HepG2 (cell line): ENCODE measurements around the gene PIKFYVE. TPM values are rescaled to one million over a fixed set of nuclear protein-coding genes. Genes with fewer than 3 reads are reported as not detected.
A peak's percentile ranks its signal among the peaks of the same experiment; 100 is the strongest.

Experiments used
- ATAC-seq: fragments of 200-7000 bp; cut with Tn5 transposase; 3 replicates; pipeline ENCODE4 v1.9.1; 2020; ENCODE audit warnings: mild to moderate bottlenecking, moderate library complexity
- BruUV-seq: library from RNA; stranded (reverse); fragments of 400-500 nt; replicated peaks from 2 replicates; lab custom pipeline; 2021; lab: Mats Ljungman, UMichigan
- CTCF ChIA-PET: fragments of 300-600 bp; formaldehyde crosslinking; extraction: SDS; loops from one replicate; lab custom pipeline; 2021; ENCODE audit warnings: low total read pairs, inconsistent platforms, low intra/inter-chr PET ratio; lab: Yijun Ruan, JAX
- POLR2A ChIA-PET: fragments of 350-600 bp; sonication (Branson Sonifier 250); formaldehyde crosslinking; loops from one replicate; lab custom pipeline; 2020; ENCODE audit warnings: antibody characterized with exemption, inconsistent platforms; lab: Yijun Ruan, JAX
- DNase-seq: peaks from one replicate; pipeline ENCODE4 v3.0.0-alpha.2; 2015; ENCODE audit warnings: low spot score
- FAIRE-seq: peaks from 3 replicates; lab custom pipeline; 2011; peaks lifted over from hg19 to GRCh38; lab: Jason Lieb, UNC
- H2AFZ ChIP-seq: one replicate; pipeline ENCODE4 v1.6.1; 2011; ENCODE audit warnings: low read length, inconsistent platforms
- H3K27ac ChIP-seq: fragments of 300-600 bp; 3 replicates; pipeline ENCODE4 v1.8.0; 2011; ENCODE audit warnings: mixed run types, mild to moderate bottlenecking, mixed read lengths, low read length, inconsistent platforms; ENCODE audit not compliant: insufficient read depth; ENCODE audit errors: extremely low read length
- H3K27me3 ChIP-seq, 2 experiments: fragments of 200-600 bp in 1 of 2; 2 replicates in 1 of 2; 3 replicates in 1 of 2; pipeline versions ENCODE4 v1.6.0 to v1.8.0; 2011; ENCODE audit warnings: low read length in 2 of 2, mild to moderate bottlenecking in 2 of 2, moderate library complexity in 2 of 2, inconsistent platforms in 1 of 2; ENCODE audit not compliant: insufficient read depth in 2 of 2, control insufficient read depth in 1 of 2
- H3K36me3 ChIP-seq, 2 experiments: fragments of 200-600 bp in 1 of 2; replicated peaks in 1 of 2; 2 replicates in 1 of 2; 3 replicates in 1 of 2; pipeline versions ENCODE4 v1.5.1 to v1.8.0; 2011; ENCODE audit warnings: low read length in 2 of 2, inconsistent platforms in 1 of 2; ENCODE audit not compliant: insufficient read depth in 2 of 2, control insufficient read depth in 1 of 2
- H3K4me1 ChIP-seq: 2 replicates; pipeline ENCODE4 v1.5.1; 2012; ENCODE audit warnings: low read length, inconsistent platforms; ENCODE audit not compliant: insufficient read depth
- H3K4me2 ChIP-seq: 2 replicates; pipeline ENCODE4 v1.6.0; 2011; ENCODE audit warnings: low read depth, low read length, inconsistent platforms
- H3K4me3 ChIP-seq, 3 experiments: fragments of 200-600 bp in 1 of 3; sonication (generic), shearing (Covaris generic) in 1 of 3; replicated peaks in 1 of 3; 2 replicates each; pipeline ENCODE4 v1.5.1; 2011 to 2016; ENCODE audit warnings: low read length in 3 of 3, inconsistent platforms in 2 of 3, low read depth in 2 of 3, mild to moderate bottlenecking in 2 of 3, control low read depth in 1 of 3, mixed read lengths in 1 of 3; ENCODE audit not compliant: insufficient read depth in 1 of 3
- H3K79me2 ChIP-seq: one replicate; pipeline ENCODE4 v1.6.1; 2011; ENCODE audit warnings: low read length, inconsistent platforms; ENCODE audit not compliant: insufficient read depth
- H3K9ac ChIP-seq: 2 replicates; pipeline ENCODE4 v1.6.0; 2011; ENCODE audit warnings: mild to moderate bottlenecking, low read depth, low read length, inconsistent platforms; ENCODE audit not compliant: insufficient read depth
- H3K9me3 ChIP-seq: 2 replicates; pipeline ENCODE4 v1.5.1; 2012; ENCODE audit warnings: mild to moderate bottlenecking, low read length
- H4K20me1 ChIP-seq: 2 replicates; pipeline ENCODE4 v1.6.0; 2011; ENCODE audit warnings: inconsistent platforms, mild to moderate bottlenecking, low read length, moderate library complexity; ENCODE audit not compliant: insufficient read depth
- BCLAF1 ChIP-seq: fragments of 450-650 bp; IDR thresholded peaks from 2 replicates; pipeline ENCODE4 v1.6.1; 2017; ENCODE audit warnings: mild to moderate bottlenecking
- NCOA1 ChIP-seq: sonication (generic); formaldehyde crosslinking; IDR thresholded peaks from 2 replicates; pipeline ENCODE4 v1.9.0; 2021; ENCODE audit warnings: missing genetic modification reagents
- NFYB ChIP-seq: sonication (generic); formaldehyde crosslinking; IDR thresholded peaks from 2 replicates; pipeline ENCODE4 v1.4.0; 2020; ENCODE audit warnings: missing genetic modification reagents
- PTBP1 ChIP-seq: fragments of 200-400 bp; formaldehyde crosslinking; IDR thresholded peaks from 2 replicates; pipeline ENCODE4 v1.6.1; 2018; ENCODE audit warnings: low read length, low read depth; ENCODE audit not compliant: poor library complexity, severe bottlenecking
- SP1 ChIP-seq, 2 experiments: fragments of 450-650 bp in 1 of 2; sonication (generic) in 1 of 2; formaldehyde crosslinking in 1 of 2; IDR thresholded peaks; 2 replicates each; pipeline versions ENCODE4 v1.4.0 to v1.6.1; 2016 to 2020; ENCODE audit warnings: missing genetic modification reagents in 1 of 2
- UBTF ChIP-seq: sonication (generic); formaldehyde crosslinking; IDR thresholded peaks from 2 replicates; pipeline ENCODE4 v1.4.0; 2020; ENCODE audit warnings: mild to moderate bottlenecking, missing genetic modification reagents
- ZNF205 ChIP-seq: IDR thresholded peaks from 2 replicates; pipeline ENCODE4 v1.6.1; 2018; ENCODE audit warnings: missing biosample characterization, missing genetic modification reagents
- ZNF260 ChIP-seq: sonication (generic); formaldehyde crosslinking; IDR thresholded peaks from 2 replicates; pipeline ENCODE4 v1.4.0; 2020; ENCODE audit warnings: missing genetic modification reagents, low read depth, mild to moderate bottlenecking, borderline replicate concordance
- ZNF264 ChIP-seq: sonication (generic); formaldehyde crosslinking; IDR thresholded peaks from 2 replicates; pipeline ENCODE4 v1.4.0; 2020; ENCODE audit warnings: missing genetic modification reagents
- ZNF605 ChIP-seq: sonication (generic); formaldehyde crosslinking; IDR thresholded peaks from 2 replicates; pipeline ENCODE4 v1.8.0; 2022; ENCODE audit warnings: mild to moderate bottlenecking, missing genetic modification reagents
- ZNF670 ChIP-seq: sonication (generic); formaldehyde crosslinking; IDR thresholded peaks from 2 replicates; pipeline ENCODE4 v1.8.0; 2022; ENCODE audit warnings: mild to moderate bottlenecking, missing genetic modification reagents, borderline replicate concordance
- ZNF674 ChIP-seq: sonication (generic); formaldehyde crosslinking; IDR thresholded peaks from 2 replicates; pipeline ENCODE4 v1.5.0; 2020; ENCODE audit warnings: low read depth, mild to moderate bottlenecking, missing genetic modification reagents
- ZNF746 ChIP-seq: sonication (generic); formaldehyde crosslinking; IDR thresholded peaks from 2 replicates; pipeline ENCODE4 v1.8.0; 2022; ENCODE audit warnings: mild to moderate bottlenecking, missing genetic modification reagents
- ZNF780A ChIP-seq: sonication (generic); formaldehyde crosslinking; IDR thresholded peaks from 2 replicates; pipeline ENCODE4 v1.8.0; 2022; ENCODE audit warnings: mild to moderate bottlenecking, missing genetic modification reagents, moderate library complexity
- WGBS: methylation state at CpG from one replicate; pipeline ENCODE4 v1.1.6; 2017; ENCODE audit warnings: low lambda C conversion rate; 5-methylcytosine and 5-hydroxymethylcytosine counted together
- in situ Hi-C: cut with HindIII; loops from 2 replicates; pipeline ENCODE4 v1.10.0; 2017; ENCODE audit warnings: low pct_unique_long_range_greater_than_20kb; ENCODE audit not compliant: extremely low pct_ligation_motif_present
- intact Hi-C: fragments of 100-400 bp; cut with micrococcal nuclease; formaldehyde crosslinking; loops from one replicate; pipeline ENCODE4 v1.10.0; 2022; ENCODE audit not compliant: unreplicated experiment
- polyA plus RNA-seq, 8 experiments: library from polyadenylated mRNA; depleted of rRNA in 3 of 8; stranded (reverse) in 7 of 8; unstranded in 1 of 8; fragments of >200 nt; fragmentation: Illumina TruSeq in 4 of 8; extraction: Trizol in 4 of 8; gene quantifications; 2 replicates each; pipeline versions ENCODE4 v1.2.1 to v1.2.3, GENCODE V29; 2011 to 2016; ENCODE audit warnings: low read depth in 4 of 8, missing spikeins in 1 of 8, mixed read lengths in 1 of 8; ENCODE audit not compliant: insufficient read depth in 1 of 8
- total RNA-seq, 5 experiments: library from RNA; depleted of rRNA; stranded (reverse); fragments of >200 nt; fragmentation: Illumina TruSeq; extraction: Trizol; gene quantifications; 2 replicates each; pipeline ENCODE4 v1.2.3, GENCODE V29; 2016; ENCODE audit warnings: low read depth in 1 of 5
- TF ChIP-seq, protein P1 (sequence below): sonication (generic); formaldehyde crosslinking; IDR thresholded peaks from 2 replicates; pipeline ENCODE4 v1.4.0; 2020; ENCODE audit warnings: missing genetic modification reagents

Gene PIKFYVE
- total and polyA plus RNA-seq, 2 of the 13 experiments (the other 11 are each of a cell fraction or from before 2014, with no cell fraction given): 20.2 to 21.7 TPM

DNA sequence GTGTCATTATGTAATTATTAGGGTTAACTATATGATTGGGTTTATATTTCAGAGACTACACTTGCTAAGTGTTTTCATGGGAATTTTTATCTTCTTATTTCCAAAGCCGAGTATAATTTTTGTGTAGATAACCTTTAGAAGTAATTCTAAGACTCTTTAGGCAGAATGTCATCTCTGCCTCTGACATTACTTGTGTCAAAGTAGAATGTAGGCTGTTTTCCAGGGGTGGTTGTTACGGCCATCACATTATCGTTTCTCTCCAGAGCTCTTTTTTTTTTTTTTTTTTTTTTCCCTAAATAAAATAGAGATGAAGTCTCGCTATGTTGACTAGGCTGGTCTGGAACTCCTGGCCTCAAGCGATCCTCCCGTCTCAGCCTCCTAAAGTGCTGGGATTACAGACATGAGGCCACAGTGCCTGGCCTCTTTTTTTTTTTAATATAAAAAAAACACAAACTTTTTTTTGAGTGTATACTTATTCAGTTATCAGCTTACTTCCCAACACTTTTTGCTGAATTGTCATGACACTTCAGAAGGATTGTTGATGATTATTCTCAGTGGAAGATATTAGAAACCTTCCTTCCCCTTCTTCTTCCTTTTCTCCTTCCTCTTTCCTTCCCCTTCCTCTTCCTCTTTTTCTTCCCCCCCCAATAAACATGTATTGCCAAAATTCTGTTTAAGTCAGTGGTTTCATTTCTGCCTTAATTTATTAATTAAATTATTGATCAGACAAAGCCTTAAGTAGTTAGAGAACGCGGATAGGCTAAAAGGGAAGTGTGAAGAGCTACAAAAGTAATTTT, 2.3 kb downstream of the PIKFYVE start:
- intact Hi-C loops: loop anchor here (5.0 kb wide), 1 partner anchor 521 kb away; no protein-coding TSS in a partner anchor
- peak overlapping the region; percentile 71 to 87 (median 86); a peak in 4 of 6 replicates for H3K4me3 ChIP-seq
- TF ChIP-seq ZNF205 (CRISPR knock-in tag) (no peak), ZNF746 (no peak), ZNF264 (CRISPR knock-in tag) (no peak), BCLAF1 (no peak), PTBP1 (no peak), ZNF260 (CRISPR knock-in tag) (no peak), ZNF780A (CRISPR knock-in tag) (no peak), UBTF (no peak), SP1 (IDR thresholded peaks at IDR 0.05) (no peak), SP1 (CRISPR knock-in tag; IDR thresholded peaks at IDR 0.05) (no peak), ZNF670 (no peak), ZNF674 (no peak), ZNF605 (CRISPR knock-in tag) (no peak), NFYB (no peak), NCOA1 (no peak)
- TF ChIP-seq, protein P1, sequence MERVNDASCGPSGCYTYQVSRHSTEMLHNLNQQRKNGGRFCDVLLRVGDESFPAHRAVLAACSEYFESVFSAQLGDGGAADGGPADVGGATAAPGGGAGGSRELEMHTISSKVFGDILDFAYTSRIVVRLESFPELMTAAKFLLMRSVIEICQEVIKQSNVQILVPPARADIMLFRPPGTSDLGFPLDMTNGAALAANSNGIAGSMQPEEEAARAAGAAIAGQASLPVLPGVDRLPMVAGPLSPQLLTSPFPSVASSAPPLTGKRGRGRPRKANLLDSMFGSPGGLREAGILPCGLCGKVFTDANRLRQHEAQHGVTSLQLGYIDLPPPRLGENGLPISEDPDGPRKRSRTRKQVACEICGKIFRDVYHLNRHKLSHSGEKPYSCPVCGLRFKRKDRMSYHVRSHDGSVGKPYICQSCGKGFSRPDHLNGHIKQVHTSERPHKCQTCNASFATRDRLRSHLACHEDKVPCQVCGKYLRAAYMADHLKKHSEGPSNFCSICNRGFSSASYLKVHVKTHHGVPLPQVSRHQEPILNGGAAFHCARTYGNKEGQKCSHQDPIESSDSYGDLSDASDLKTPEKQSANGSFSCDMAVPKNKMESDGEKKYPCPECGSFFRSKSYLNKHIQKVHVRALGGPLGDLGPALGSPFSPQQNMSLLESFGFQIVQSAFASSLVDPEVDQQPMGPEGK (CRISPR knock-in tag): no peak

More for the DNA sequence above, 2.3 kb downstream of the PIKFYVE start:
- Histone ChIP-seq H3K36me3 (peaks cover 1 to 15% of the 10 kb centered on the region in 2 experiments; a peak in 3 of 5 replicates), H3K27me3 (no peaks in the 10 kb centered on the region; a peak in 1 of 5 replicates), H3K27ac (no peak overlapping the region), H3K4me2 (peak overlapping the region; percentile 78), H3K4me1 (peaks cover 38% of the 10 kb centered on the region), H2AFZ (no peak overlapping the region), H4K20me1 (peaks cover 8% of the 10 kb centered on the region; the same call in 1 of the 2 replicates), H3K9me3 (no peaks in the 10 kb centered on the region), H3K9ac (peak overlapping the region; percentile 86; the same call in 1 of the 2 replicates), H3K79me2 (peaks cover 41% of the 10 kb centered on the region)
- no peak for DNase-seq
- WGBS: 90% methylated on average over 8 of the region's 8 CpGs
- in situ Hi-C loops: loop anchor here (25.0 kb wide), 1 partner anchor 556 kb away; the partner anchor contains the start of gene CCNYL1
- no peak for ATAC-seq
- no peak for FAIRE-seq
- ChIA-PET CTCF (interaction anchor here (1.7 to 2.4 kb wide), 3 partner anchors 12 to 166 kb away, joined by 6 to 13 read pairs (median 10); no protein-coding TSS in a partner anchor), POLR2A (interaction anchor here (6.6 kb wide), 1 partner anchor 14 kb away, joined by 145 read pairs; the partner anchor contains the start of gene IDH1)
- no TSS peak for BruUV-seq
